Neural crest cell (in vitro differentiated cells): ENCODE results near the gene RWDD3. TPM values are rescaled to one million over a fixed set of nuclear protein-coding genes. Genes with fewer than 3 reads are reported as not detected.

Experiments
- DNase-seq: peaks from one replicate; pipeline ENCODE4 v3.0.0; 2021; ENCODE audit warnings: low read depth, mixed read lengths, low spot score
- H3K27ac Mint-ChIP-seq: one replicate; pipeline ENCODE4 v1.8.0; 2021; ENCODE audit warnings: mild to moderate bottlenecking, mixed read lengths; ENCODE audit not compliant: unreplicated experiment
- H3K27me3 Mint-ChIP-seq: 2 replicates; pipeline ENCODE4 v1.8.0; 2021; ENCODE audit warnings: low read depth, mild to moderate bottlenecking, mixed read lengths
- H3K36me3 Mint-ChIP-seq: 2 replicates; pipeline ENCODE4 v1.8.0; 2021; ENCODE audit warnings: low read depth, mild to moderate bottlenecking, mixed read lengths
- H3K4me1 Mint-ChIP-seq: 2 replicates; pipeline ENCODE4 v1.8.0; 2021; ENCODE audit warnings: mixed read lengths
- H3K4me3 Mint-ChIP-seq: one replicate; pipeline ENCODE4 v1.8.0; 2021; ENCODE audit warnings: mild to moderate bottlenecking, mixed read lengths
- H3K9me3 Mint-ChIP-seq: 2 replicates; pipeline ENCODE4 v1.8.0; 2021; ENCODE audit warnings: mixed read lengths
- long read RNA-seq: library from polyadenylated mRNA; unstranded; transcript quantifications from one replicate; pipeline ENCODE4 v2.0.0, GENCODE V29; 2020
- total RNA-seq: library from RNA; stranded (reverse); gene quantifications from 2 replicates; pipeline ENCODE4 v1.2.1, GENCODE V29; 2021
- TF ChIP-seq, protein P1 (sequence below): fragments of 200-600 bp; sonication (generic); conservative IDR thresholded peaks from 2 replicates; pipeline ENCODE4 v1.5.0; 2021; ENCODE audit warnings: antibody characterized with exemption, mild to moderate bottlenecking

The RWDD3 gene, protein sequence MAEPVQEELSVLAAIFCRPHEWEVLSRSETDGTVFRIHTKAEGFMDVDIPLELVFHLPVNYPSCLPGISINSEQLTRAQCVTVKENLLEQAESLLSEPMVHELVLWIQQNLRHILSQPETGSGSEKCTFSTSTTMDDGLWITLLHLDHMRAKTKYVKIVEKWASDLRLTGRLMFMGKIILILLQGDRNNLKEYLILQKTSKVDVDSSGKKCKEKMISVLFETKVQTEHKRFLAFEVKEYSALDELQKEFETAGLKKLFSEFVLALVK
- total RNA-seq = 18.9 and 22.9 TPM in 2 replicates
- long read RNA-seq, transcript RWDD3-202 (4 exons, 1,235 nt) = major isoform, 5 of 29 reads
- long read RNA-seq, partial matches to known transcripts = 2 of 29 reads
- long read RNA-seq, other reads (novel, unspliced or antisense) = 19 of 29 reads

DNA sequence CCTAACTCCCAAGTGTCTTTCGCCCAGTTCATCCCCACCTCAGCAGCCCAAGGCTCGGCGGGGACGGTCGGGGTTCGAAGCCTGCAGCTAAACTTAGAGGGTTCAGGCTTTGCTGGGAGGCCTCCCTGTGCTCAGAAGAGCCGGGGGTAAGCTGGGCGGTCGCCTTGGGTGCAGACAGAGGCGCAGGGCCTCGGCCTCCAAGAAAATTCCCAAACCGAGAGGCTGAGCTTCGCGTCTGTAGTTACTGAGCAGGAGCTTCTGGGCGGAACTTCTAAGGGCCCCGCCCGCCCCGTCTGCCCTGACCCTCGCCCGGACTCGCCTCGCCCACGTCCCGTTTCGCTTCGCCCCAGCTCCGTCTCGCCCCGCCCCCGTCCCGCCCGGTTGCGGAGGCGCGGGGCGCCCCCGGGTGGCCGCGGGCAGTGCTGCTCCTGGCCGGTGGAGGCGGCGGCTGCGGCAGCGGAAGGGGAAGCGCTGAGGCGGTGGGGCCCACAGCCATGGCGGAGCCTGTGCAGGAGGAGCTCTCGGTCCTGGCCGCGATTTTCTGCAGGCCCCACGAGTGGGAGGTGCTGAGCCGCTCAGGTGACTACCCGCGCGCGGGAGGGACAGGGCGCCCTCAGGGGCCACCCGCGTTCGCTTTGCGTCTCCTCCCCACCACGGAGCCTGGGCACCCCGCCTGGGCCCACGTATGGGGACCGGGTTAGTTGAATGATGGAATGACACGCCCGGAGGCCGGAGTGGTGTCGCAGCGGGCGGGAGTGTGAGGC lies at the start of gene RWDD3:
TSS of gene RWDD3 (plus strand) at position 474 of the 764 bp plus-strand sequence. CDS start at position 495, 21 bp downstream.
- H3K36me3 Mint-ChIP-seq = peaks cover 10% of the 10 kb centered on the region
- peak within 1 kb of the TSS; percentile 93 for H3K4me3 Mint-ChIP-seq
- H3K4me1 Mint-ChIP-seq = peaks cover 32% of the 10 kb centered on the region

DNA sequence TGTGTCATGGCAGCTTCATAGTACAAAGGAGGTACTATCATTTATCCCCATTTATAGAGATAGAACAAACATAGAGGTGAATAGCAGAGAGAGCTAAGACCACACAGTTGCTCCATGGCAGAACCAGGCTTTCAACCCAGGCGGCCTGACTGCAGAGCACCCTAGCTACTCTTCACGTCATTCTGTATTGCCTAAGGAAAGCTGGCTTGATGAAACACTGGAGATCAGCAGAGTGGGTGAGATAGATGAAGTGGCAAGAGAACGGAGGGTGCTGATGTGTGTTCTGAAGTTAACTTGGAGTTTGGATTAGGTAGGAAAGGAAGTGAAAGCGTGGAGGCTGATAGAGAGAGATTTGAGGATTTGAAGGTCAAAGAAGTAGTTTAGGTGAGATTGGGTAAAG lies 47.9 kb upstream of the RWDD3 start:
- Mint-ChIP-seq H3K4me1 (no peaks in the 10 kb centered on the region), H3K27me3 (no peaks in the 10 kb centered on the region), H3K9me3 (no peaks in the 10 kb centered on the region), H3K36me3 (peaks cover 3% of the 10 kb centered on the region), H3K4me3 (no peak overlapping the region), H3K27ac (no peak overlapping the region)
- TF ChIP-seq, protein P1, sequence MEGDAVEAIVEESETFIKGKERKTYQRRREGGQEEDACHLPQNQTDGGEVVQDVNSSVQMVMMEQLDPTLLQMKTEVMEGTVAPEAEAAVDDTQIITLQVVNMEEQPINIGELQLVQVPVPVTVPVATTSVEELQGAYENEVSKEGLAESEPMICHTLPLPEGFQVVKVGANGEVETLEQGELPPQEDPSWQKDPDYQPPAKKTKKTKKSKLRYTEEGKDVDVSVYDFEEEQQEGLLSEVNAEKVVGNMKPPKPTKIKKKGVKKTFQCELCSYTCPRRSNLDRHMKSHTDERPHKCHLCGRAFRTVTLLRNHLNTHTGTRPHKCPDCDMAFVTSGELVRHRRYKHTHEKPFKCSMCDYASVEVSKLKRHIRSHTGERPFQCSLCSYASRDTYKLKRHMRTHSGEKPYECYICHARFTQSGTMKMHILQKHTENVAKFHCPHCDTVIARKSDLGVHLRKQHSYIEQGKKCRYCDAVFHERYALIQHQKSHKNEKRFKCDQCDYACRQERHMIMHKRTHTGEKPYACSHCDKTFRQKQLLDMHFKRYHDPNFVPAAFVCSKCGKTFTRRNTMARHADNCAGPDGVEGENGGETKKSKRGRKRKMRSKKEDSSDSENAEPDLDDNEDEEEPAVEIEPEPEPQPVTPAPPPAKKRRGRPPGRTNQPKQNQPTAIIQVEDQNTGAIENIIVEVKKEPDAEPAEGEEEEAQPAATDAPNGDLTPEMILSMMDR = no peak
- DNase-seq = no peak

More for the DNA sequence above, at the start of gene RWDD3:
- TF ChIP-seq, protein P1 = peak; percentile 90
- Mint-ChIP-seq H3K9me3 (no peaks in the 10 kb centered on the region), H3K27me3 (peaks cover 2% of the 10 kb centered on the region), H3K27ac (peak within 1 kb of the TSS; percentile 68)
- peak; percentile 92 for DNase-seq

DNA sequence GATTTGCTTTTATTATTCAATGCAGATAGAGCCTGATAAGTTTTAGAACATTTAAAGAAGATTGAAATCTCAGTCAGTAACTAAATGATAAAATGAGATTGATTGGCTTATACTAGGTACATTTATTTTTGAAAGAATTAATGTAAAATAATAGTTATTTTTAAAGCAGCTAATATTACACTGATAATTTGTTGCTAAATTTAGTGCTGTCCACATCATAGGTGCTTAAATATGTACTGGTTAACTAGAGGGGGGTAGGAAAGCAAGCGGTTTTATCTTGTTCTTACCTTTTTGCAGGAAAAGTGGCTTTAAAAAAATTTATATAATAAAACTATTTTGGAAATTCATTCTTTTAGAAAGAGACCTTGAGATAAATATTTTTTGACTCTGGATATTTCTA lies 40.4 kb upstream of the RWDD3 start:
- H3K9me3 Mint-ChIP-seq = no peaks in the 10 kb centered on the region
- H3K27ac Mint-ChIP-seq = no peak overlapping the region
- no peaks in the 10 kb centered on the region for H3K4me1 Mint-ChIP-seq
- H3K27me3 Mint-ChIP-seq = no peaks in the 10 kb centered on the region
- TF ChIP-seq, protein P1 = no peak
- no peaks in the 10 kb centered on the region for H3K36me3 Mint-ChIP-seq
- H3K4me3 Mint-ChIP-seq = no peak overlapping the region
- no peak for DNase-seq

DNA sequence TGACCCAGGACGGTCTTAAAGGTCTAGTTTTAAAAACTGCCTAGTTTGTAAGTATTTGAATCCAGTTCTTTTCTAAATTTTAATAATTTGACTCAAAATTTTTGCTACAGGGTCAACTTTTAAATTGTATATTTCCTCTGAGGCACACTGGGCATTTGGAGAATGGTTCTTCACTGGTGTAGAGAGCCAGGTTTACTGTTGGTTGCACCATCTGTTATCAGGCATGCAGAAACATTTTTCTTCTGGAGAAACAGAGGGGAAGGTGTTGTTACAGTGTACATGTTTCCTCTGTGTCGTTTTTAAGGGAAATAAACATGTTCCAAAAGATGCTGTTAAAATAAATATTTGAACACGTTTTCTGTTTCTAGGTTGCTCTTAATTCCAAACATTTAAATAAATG lies 39.0 kb upstream of the RWDD3 start:
- Mint-ChIP-seq H3K36me3 (no peaks in the 10 kb centered on the region), H3K4me1 (no peaks in the 10 kb centered on the region), H3K9me3 (no peaks in the 10 kb centered on the region), H3K27ac (no peak overlapping the region), H3K27me3 (no peaks in the 10 kb centered on the region), H3K4me3 (no peak overlapping the region)
- TF ChIP-seq, protein P1 = no peak
- DNase-seq = no peak

DNA sequence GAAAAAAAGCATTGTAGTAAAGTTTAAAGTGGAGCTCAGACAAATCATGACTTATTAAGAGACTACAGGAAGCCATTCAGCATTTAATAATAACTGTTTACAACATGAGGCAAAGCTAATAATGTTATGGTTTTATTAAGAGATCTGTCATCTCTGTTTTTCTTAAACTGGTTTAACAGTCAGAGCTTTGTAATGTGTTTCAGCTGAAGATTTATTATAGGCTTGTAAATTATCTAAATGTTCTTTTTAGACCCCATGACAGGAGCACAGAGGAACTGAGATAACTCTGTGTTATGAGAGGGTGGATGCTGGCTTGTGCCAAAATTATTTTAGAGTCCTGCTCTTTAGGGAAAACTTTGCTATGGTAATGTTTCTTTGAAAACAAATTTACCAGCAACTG lies 38.0 kb upstream of the RWDD3 start:
- Mint-ChIP-seq H3K4me1 (no peaks in the 10 kb centered on the region), H3K4me3 (no peak overlapping the region), H3K36me3 (no peaks in the 10 kb centered on the region), H3K27me3 (no peaks in the 10 kb centered on the region), H3K9me3 (no peaks in the 10 kb centered on the region), H3K27ac (no peak overlapping the region)
- no peak for DNase-seq
- TF ChIP-seq, protein P1 = no peak
